T-cell (primary cell): Measurements from ENCODE around the gene SERINC1. TPM values are rescaled to one million over a fixed set of nuclear protein-coding genes. Genes with fewer than 3 reads are reported as not detected.
"Not testable (repeated sequence)": the region's sequence is repeated elsewhere in the genome, so short reads cannot be mapped to it uniquely, and the experiment has no call there.

ENCODE experiments used
- ATAC-seq, 4 experiments: fragments of 200-7000 bp in 3 of 4; fragments of 150-1000 bp in 1 of 4; cut with Tn5 transposase; replicated peaks in 1 of 4; 1 replicate in 3 of 4; 2 replicates in 1 of 4; pipeline ENCODE4 v1.10.0; 2021; ENCODE audit warnings: moderate library complexity in 3 of 4, mild to moderate bottlenecking in 2 of 4, moderate number of reproducible peaks in 1 of 4
- CTCF ChIA-PET, 2 donors: fragments of 300-600 bp; sonication (Branson Sonifier 250); formaldehyde crosslinking; loops; one replicate each; lab custom pipeline; 2022; ENCODE audit warnings: antibody characterized with exemption in 2 of 2; lab: Charles Lee
- POLR2A ChIA-PET, 2 donors: fragments of 300-600 bp; sonication (Branson Sonifier 250); formaldehyde crosslinking; loops; one replicate each; lab custom pipeline; 2022; ENCODE audit warnings: antibody characterized with exemption in 2 of 2; lab: Charles Lee
- DNase-seq, 35 experiments: peaks; one replicate each; pipeline versions ENCODE4 v3.0.0 to v3.0.0-alpha.2; 2013 to 2023
- H3K27ac ChIP-seq: one replicate; pipeline ENCODE4 v1.5.1; 2013; ENCODE audit warnings: low read length
- H3K27me3 ChIP-seq, 2 experiments: replicated peaks in 1 of 2; 1 replicate in 1 of 2; 2 replicates in 1 of 2; pipeline versions ENCODE4 v1.6.1 to v1.7.0; 2013; ENCODE audit warnings: low read length in 1 of 2, mixed read lengths in 1 of 2; ENCODE audit not compliant: control insufficient read depth in 2 of 2, insufficient read depth in 2 of 2; ENCODE audit errors: extremely low read depth in 1 of 2
- H3K36me3 ChIP-seq, 2 donors: 1 replicate in 1 of 2; 2 replicates in 1 of 2; pipeline versions ENCODE4 v1.6.1 to v1.7.0; 2013; ENCODE audit warnings: low read length in 1 of 2; ENCODE audit not compliant: control insufficient read depth in 2 of 2, insufficient read depth in 1 of 2; ENCODE audit errors: extremely low read depth in 1 of 2
- H3K4me1 ChIP-seq, 2 experiments: 1 replicate in 1 of 2; 2 replicates in 1 of 2; pipeline versions ENCODE4 v1.6.1 to v1.7.0; 2013; ENCODE audit warnings: low read length in 2 of 2, mixed read lengths in 1 of 2; ENCODE audit not compliant: insufficient read depth in 2 of 2, control insufficient read depth in 1 of 2; ENCODE audit errors: extremely low read depth in 1 of 2
- H3K4me3 ChIP-seq, 2 donors: 1 replicate in 1 of 2; 2 replicates in 1 of 2; pipeline versions ENCODE4 v1.5.1 to v1.7.0; 2013; ENCODE audit warnings: mild to moderate bottlenecking in 2 of 2, low read length in 1 of 2, moderate library complexity in 1 of 2; ENCODE audit not compliant: control insufficient read depth in 1 of 2; ENCODE audit errors: extremely low read depth in 1 of 2
- H3K9me3 ChIP-seq: 2 replicates; pipeline ENCODE4 v1.7.0; 2013
- H3K27ac Mint-ChIP-seq, 2 donors: one replicate each; pipeline ENCODE4 v1.8.0; 2020 to 2021; ENCODE audit warnings: mild to moderate bottlenecking in 2 of 2, mixed read lengths in 2 of 2
- H3K27me3 Mint-ChIP-seq, 2 donors: one replicate each; pipeline ENCODE4 v1.8.0; 2021 to 2022; ENCODE audit warnings: mixed read lengths in 2 of 2
- H3K36me3 Mint-ChIP-seq: one replicate; pipeline ENCODE4 v1.8.0; 2021; ENCODE audit warnings: mixed read lengths
- H3K4me1 Mint-ChIP-seq, 3 donors: one replicate each; pipeline ENCODE4 v1.8.0; 2020 to 2022; ENCODE audit warnings: mixed read lengths in 3 of 3, mild to moderate bottlenecking in 1 of 3
- H3K4me3 Mint-ChIP-seq, 3 donors: one replicate each; pipeline ENCODE4 v1.8.0; 2020 to 2022; ENCODE audit warnings: mild to moderate bottlenecking in 3 of 3, mixed read lengths in 3 of 3, moderate library complexity in 3 of 3
- H3K9me3 Mint-ChIP-seq, 3 donors: one replicate each; pipeline ENCODE4 v1.8.0; 2020 to 2022; ENCODE audit warnings: mixed read lengths in 3 of 3
- WGBS: methylation state at CpG from one replicate; pipeline ENCODE4 v1.1.5; 2013; ENCODE audit warnings: missing lambda C conversion rate; ENCODE audit not compliant: insufficient coverage; 5-methylcytosine and 5-hydroxymethylcytosine counted together
- total RNA-seq, 35 experiments: library from RNA in 6 of 35; stranded (reverse) in 6 of 35; fragments of 120-200 nt in 1 of 35; gene quantifications; one replicate each; pipeline versions ENCODE4 v1.2.1 to v1.2.4 and lab custom pipeline; 2013 to 2026

Gene SERINC1
- total RNA-seq, 5 donors from 2014 or later (not counting 1 experiment from before 2014, with no cell fraction given), result 110 to 121 (median 116) TPM

DNA sequence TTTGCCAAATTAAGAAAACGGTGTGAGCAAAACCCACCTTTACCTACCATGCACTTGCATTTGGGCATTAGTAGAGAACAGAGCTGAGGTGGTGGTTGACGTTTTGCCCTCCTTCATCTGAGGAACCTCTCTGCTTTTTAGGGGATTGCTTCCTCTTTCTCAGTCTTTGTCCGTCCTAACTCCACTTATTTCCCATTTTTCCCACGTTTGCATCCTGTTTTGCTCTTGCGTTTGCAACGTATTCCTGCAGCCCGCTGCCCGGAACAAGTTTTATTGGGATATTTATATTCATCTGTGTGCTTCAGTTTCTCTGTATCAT lies 374 bp upstream of the SERINC1 start:
- Mint-ChIP-seq H3K9me3 (no peaks in the 10 kb centered on the region), H3K4me3 (peak overlapping the region; percentile 99 to 100 (median 100)), H3K27me3 (no peaks in the 10 kb centered on the region), H3K36me3 (peaks cover 18% of the 10 kb centered on the region), H3K4me1 (peaks cover 34 to 43% (median 39%) of the 10 kb centered on the region in 3 donors), H3K27ac (peak overlapping the region; percentile 99 to 100)
- Histone ChIP-seq H3K27ac (peak overlapping the region; percentile 99), H3K4me3 (peak overlapping the region; percentile 98 to 100), H3K36me3 (peaks cover 0 to 2% of the 10 kb centered on the region in 2 donors), H3K9me3 (no peaks in the 10 kb centered on the region), H3K4me1 (peaks cover 17 to 22% of the 10 kb centered on the region in 2 experiments), H3K27me3 (no peaks in the 10 kb centered on the region)
- ChIA-PET POLR2A (interaction anchor here (0.7 to 1.9 kb wide), 8 partner anchors 14 to 74 kb away, joined by 3 to 8 read pairs (median 4); partner anchors contain the start of gene HSF2 (in 2 of the 2)), CTCF (interaction anchor here in 1 of 2 donors (0.8 to 2.6 kb wide), 4 partner anchors 8 to 89 kb away, joined by 3 to 26 read pairs (median 6); no protein-coding TSS in a partner anchor)
- 0% methylated on average over 1 of the region's 8 CpGs for WGBS
- DNase-seq, result no peak
- peak; percentile 49 to 55 (median 49) for ATAC-seq

DNA sequence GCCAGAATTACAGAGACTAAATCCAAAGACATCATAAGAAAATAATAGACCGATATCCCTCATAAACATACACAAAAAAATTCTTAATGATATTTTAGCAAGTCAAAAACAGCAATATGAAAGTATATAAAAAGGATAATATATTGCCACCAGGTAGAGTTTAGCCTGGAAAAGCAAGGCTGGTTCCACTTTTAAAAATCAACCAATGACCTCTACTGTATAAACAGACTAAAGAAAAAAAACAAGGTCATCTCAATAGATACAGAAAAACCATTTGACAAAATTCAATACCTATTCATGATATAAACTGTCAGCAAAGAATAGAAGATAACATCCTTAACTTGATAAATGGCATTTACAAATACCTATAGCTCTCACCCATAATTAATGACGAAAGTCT lies 9.7 kb downstream of the SERINC1 start:
- ATAC-seq (no peak), DNase-seq (no peak)
- Mint-ChIP-seq H3K4me3 (peak overlapping the region; percentile 2 to 35 (median 24)), H3K4me1 (peaks cover 92 to 100% (median 94%) of the 10 kb centered on the region in 3 donors), H3K36me3 (peaks cover 41% of the 10 kb centered on the region), H3K27ac (no peak overlapping the region), H3K27me3 (no peaks in the 10 kb centered on the region), H3K9me3 (no peaks in the 10 kb centered on the region)
- Histone ChIP-seq H3K4me3 (no peak overlapping the region), H3K27ac (no peak overlapping the region), H3K4me1 (peaks cover 22 to 26% of the 10 kb centered on the region in 2 experiments), H3K36me3 (peaks cover 5 to 30% of the 10 kb centered on the region in 2 donors), H3K27me3 (no peaks in the 10 kb centered on the region), H3K9me3 (no peaks in the 10 kb centered on the region)
- ChIA-PET POLR2A (interaction anchor here in 1 of 2 donors (0.5 kb wide), 1 partner anchor 147 kb away, joined by 3 read pairs; no protein-coding TSS in a partner anchor), CTCF (no interaction called here)
- 100% methylated on average over 1 of the region's 2 CpGs for WGBS

DNA sequence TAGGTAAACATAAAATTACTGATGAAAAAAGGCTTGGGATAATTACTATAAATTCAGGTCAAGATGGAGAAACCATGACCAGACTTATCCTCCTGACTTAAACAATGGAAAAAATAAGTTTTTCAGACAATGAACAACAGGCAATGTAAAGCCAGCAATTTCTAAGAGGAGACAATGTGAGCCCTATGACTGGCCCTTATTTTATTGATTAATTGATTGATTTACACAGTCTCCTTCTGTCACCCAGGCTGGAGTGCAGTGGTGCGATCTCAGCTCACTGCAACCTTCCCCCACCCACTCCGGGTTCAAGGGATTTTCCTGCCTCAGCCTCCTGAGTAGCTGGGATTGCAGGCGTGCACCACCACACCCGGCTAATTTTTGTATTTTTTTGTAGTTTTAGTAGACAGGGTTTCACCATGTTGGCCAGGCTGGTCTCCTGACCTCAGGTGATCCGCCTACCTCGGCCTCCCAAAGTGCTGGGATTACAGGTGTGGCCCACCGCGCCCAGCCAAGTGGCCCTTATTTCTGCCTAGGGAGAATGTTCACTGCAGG lies 11.7 kb downstream of the SERINC1 start:
- POLR2A ChIA-PET, H3K27me3 ChIP-seq, H3K27ac ChIP-seq, H3K9me3 Mint-ChIP-seq, DNase-seq, H3K4me3 ChIP-seq, CTCF ChIA-PET, H3K9me3 ChIP-seq, H3K27me3 Mint-ChIP-seq: not testable (repeated sequence)
- H3K36me3 Mint-ChIP-seq, result peaks cover 37% of the 10 kb centered on the region
- peaks cover 85 to 90% (median 85%) of the 10 kb centered on the region in 3 donors for H3K4me1 Mint-ChIP-seq
- 94% methylated on average over 4 of the region's 8 CpGs for WGBS
- H3K4me3 Mint-ChIP-seq, result peak overlapping the region; percentile 7 to 24 (median 18)
- ATAC-seq, result peak in 1 of 4 experiments; percentile 10
- Histone ChIP-seq H3K4me1 (peaks cover 11 to 13% of the 10 kb centered on the region in 2 experiments), H3K36me3 (peaks cover 0 to 28% of the 10 kb centered on the region in 2 donors)
- H3K27ac Mint-ChIP-seq, result peak overlapping the region in 1 of 2 donors; percentile 46

DNA sequence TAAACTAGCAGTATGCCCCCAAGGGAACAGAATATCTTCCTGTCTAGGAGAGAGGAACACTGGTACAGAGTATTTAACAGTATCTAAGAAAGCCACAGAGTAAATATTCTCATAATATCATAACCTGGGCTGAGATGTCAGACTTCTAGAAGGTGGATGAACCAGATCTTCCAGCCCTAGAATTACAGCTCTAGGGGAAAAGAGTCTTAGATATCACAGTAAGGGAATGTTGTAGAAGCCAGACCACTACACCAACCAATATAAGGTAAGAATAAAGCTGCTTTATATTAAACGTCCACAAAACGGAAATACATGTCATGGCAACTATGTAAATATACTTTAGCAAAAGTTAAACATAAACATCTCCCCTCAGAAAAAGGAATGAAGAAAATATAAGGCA lies 12.4 kb downstream of the SERINC1 start:
- Mint-ChIP-seq H3K4me1 (peaks cover 86 to 90% (median 86%) of the 10 kb centered on the region in 3 donors), H3K27me3 (no peaks in the 10 kb centered on the region), H3K36me3 (peaks cover 39% of the 10 kb centered on the region), H3K9me3 (no peaks in the 10 kb centered on the region), H3K4me3 (peak overlapping the region in 2 of 3 donors; percentile 18 to 24), H3K27ac (peak overlapping the region; percentile 0 to 12)
- Histone ChIP-seq H3K27me3 (no peaks in the 10 kb centered on the region), H3K9me3 (no peaks in the 10 kb centered on the region), H3K4me3 (no peak overlapping the region), H3K36me3 (peaks cover 0 to 32% of the 10 kb centered on the region in 2 donors), H3K4me1 (peaks cover 10 to 11% of the 10 kb centered on the region in 2 experiments), H3K27ac (no peak overlapping the region)
- DNase-seq, result no peak
- POLR2A ChIA-PET, result interaction anchor here in 1 of 2 donors (0.6 kb wide), 1 partner anchor 14 kb away, joined by 3 read pairs; no protein-coding TSS in a partner anchor
- WGBS, result no CpG with 5 or more reads among the region's 2 CpGs
- ATAC-seq, result no peak
- CTCF ChIA-PET, result interaction anchor here in 1 of 2 donors (0.6 kb wide), 1 partner anchor 58 kb away, joined by 3 read pairs; no protein-coding TSS in a partner anchor

DNA sequence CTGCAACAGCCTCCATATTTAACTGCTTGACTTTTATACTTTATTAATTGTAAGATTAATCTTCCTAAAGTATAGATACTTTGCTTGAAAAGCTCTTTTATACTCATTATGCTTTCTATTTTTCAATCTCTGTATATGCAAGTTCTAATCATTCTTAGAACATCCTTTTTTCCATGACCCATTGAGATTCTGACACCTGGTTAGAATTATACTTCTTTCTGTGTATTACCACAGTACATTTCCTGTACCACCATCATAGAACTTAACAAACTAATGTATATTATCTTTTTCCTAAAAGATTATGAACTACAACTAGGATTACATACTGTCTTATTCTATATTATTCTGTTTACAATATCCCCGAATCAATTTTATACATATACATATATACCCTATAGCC lies 13.5 kb downstream of the SERINC1 start:
- H3K27me3 ChIP-seq, result no peaks in the 10 kb centered on the region
- WGBS, result no CpG with 5 or more reads among the region's 1 CpG
- H3K4me1 ChIP-seq, result peaks cover 5 to 11% of the 10 kb centered on the region in 2 experiments
- no peak overlapping the region for H3K27ac ChIP-seq
- no peak overlapping the region for H3K4me3 ChIP-seq
- H3K36me3 Mint-ChIP-seq, result peaks cover 42% of the 10 kb centered on the region
- ChIA-PET POLR2A (interaction anchor here in 1 of 2 donors (1.0 kb wide), 1 partner anchor 14 kb away, joined by 3 read pairs; the partner anchor contains the start of gene SERINC1), CTCF (interaction anchor here in 1 of 2 donors (1.4 kb wide), 1 partner anchor 38 kb away, joined by 3 read pairs; no protein-coding TSS in a partner anchor)
- no peaks in the 10 kb centered on the region for H3K27me3 Mint-ChIP-seq
- no peak for ATAC-seq
- peak overlapping the region in 1 of 2 donors; percentile 33 for H3K27ac Mint-ChIP-seq
- peaks cover 0 to 43% of the 10 kb centered on the region in 2 donors for H3K36me3 ChIP-seq
- no peaks in the 10 kb centered on the region for H3K9me3 Mint-ChIP-seq
- H3K4me3 Mint-ChIP-seq, result no peak overlapping the region
- no peak for DNase-seq
- H3K9me3 ChIP-seq, result no peaks in the 10 kb centered on the region
- peaks cover 80 to 88% (median 81%) of the 10 kb centered on the region in 3 donors for H3K4me1 Mint-ChIP-seq

DNA sequence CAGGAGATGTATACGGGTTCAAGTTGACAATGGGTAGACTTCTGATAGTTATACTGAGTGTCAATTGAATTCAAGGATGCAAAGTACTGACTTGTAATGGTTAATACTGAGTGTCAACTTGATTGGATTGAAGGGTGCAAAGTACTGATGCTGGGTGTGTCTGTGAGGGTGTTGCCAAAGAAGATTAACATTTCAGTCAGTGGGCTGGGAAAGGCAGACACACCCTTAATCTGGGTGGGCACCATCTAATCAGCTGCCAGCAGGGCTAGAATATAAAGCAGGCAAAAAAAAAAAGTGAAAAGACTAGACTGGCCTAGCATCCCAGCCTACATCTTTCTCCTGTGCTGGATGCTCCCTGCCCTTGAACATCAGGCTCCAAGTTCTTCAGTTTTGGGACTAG lies 16.5 kb downstream of the SERINC1 start:
- H3K4me3 ChIP-seq, H3K27me3 ChIP-seq, H3K4me3 Mint-ChIP-seq, CTCF ChIA-PET, H3K27ac Mint-ChIP-seq, H3K9me3 ChIP-seq, ATAC-seq, H3K27me3 Mint-ChIP-seq, H3K27ac ChIP-seq, H3K9me3 Mint-ChIP-seq, H3K4me1 ChIP-seq, DNase-seq, POLR2A ChIA-PET: not testable (repeated sequence)
- H3K4me1 Mint-ChIP-seq, result peaks cover 57 to 63% (median 59%) of the 10 kb centered on the region in 3 donors
- H3K36me3 Mint-ChIP-seq, result peaks cover 61% of the 10 kb centered on the region
- 91% methylated on average over 1 of the region's 1 CpG for WGBS
- peaks cover 0 to 70% of the 10 kb centered on the region in 2 donors for H3K36me3 ChIP-seq
